ENCODE data around the gene MYCBPAP.

DNA sequence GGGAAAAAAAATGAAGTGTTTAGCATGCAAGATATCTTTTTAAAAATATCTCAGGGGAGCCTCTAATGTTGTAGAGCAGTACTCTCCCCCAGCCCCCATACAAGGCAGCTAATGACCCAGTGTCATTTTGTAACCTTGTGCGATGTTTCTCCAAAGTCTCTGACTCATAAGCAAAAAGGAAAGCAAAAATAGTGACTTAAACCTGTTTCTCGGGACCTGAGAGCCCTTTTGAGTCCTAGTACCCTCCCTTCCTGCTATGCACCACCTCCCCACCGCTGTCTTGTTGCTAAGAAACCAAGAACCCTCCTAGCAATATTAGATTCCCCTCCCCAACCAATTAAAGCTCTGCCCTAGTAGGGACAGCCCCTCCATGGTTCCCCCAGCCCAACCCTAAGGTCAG is 2.8 kb downstream of the MYCBPAP start:
- TF ChIP-seq, protein P1, sequence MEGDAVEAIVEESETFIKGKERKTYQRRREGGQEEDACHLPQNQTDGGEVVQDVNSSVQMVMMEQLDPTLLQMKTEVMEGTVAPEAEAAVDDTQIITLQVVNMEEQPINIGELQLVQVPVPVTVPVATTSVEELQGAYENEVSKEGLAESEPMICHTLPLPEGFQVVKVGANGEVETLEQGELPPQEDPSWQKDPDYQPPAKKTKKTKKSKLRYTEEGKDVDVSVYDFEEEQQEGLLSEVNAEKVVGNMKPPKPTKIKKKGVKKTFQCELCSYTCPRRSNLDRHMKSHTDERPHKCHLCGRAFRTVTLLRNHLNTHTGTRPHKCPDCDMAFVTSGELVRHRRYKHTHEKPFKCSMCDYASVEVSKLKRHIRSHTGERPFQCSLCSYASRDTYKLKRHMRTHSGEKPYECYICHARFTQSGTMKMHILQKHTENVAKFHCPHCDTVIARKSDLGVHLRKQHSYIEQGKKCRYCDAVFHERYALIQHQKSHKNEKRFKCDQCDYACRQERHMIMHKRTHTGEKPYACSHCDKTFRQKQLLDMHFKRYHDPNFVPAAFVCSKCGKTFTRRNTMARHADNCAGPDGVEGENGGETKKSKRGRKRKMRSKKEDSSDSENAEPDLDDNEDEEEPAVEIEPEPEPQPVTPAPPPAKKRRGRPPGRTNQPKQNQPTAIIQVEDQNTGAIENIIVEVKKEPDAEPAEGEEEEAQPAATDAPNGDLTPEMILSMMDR (conservative IDR thresholded peaks at IDR 0.05 in 1 of 2, IDR thresholded peaks at IDR 0.05 in 1 of 2; ENCODE audit: low read depth in 1 of 2, low read length in 2 of 2) = no peak
- TF ChIP-seq EZH2 (IDR thresholded peaks at IDR 0.05; ENCODE audit: low read length, missing control alignments) = no peak
